GM23338 (cell line): Measurements from ENCODE around the gene GAPDH.

Experiments used
- CREB1 ChIP-seq: fragments of 250-450 bp; sonication (Bioruptor Pico); IDR thresholded peaks from 2 replicates; pipeline ENCODE4 v1.5.0; 2020; ENCODE audit warnings: low read depth, mild to moderate bottlenecking, moderate library complexity
- EZH2 ChIP-seq: fragments of 200-600 bp; sonication (generic); IDR thresholded peaks from one replicate; pipeline ENCODE4 v1.8.0; 2017; ENCODE audit warnings: antibody characterized with exemption, mild to moderate bottlenecking, low read depth; ENCODE audit not compliant: unreplicated experiment
- EZH2phosphoT487 ChIP-seq: fragments of 200-600 bp; sonication (generic); IDR thresholded peaks from one replicate; pipeline ENCODE4 v1.8.1; 2018; ENCODE audit warnings: antibody characterized with exemption; ENCODE audit not compliant: unreplicated experiment
- JUNB ChIP-seq: IDR thresholded peaks from one replicate; pipeline ENCODE4 v1.6.1; 2016; ENCODE audit warnings: antibody characterized with exemption; ENCODE audit not compliant: unreplicated experiment
- NANOG ChIP-seq: IDR thresholded peaks from 2 replicates; pipeline ENCODE4 v1.6.1; 2016; ENCODE audit warnings: antibody characterized with exemption, borderline replicate concordance
- POLR2AphosphoS5 ChIP-seq: IDR thresholded peaks from 2 replicates; pipeline ENCODE4 v1.6.1; 2016; ENCODE audit warnings: antibody characterized with exemption, low read depth
- STAT1 ChIP-seq: IDR thresholded peaks from one replicate; pipeline ENCODE4 v1.6.1; 2016; ENCODE audit warnings: antibody characterized with exemption; ENCODE audit not compliant: unreplicated experiment
- ZNF114 ChIP-seq: fragments of 250-450 bp; sonication (Bioruptor Pico); IDR thresholded peaks from 2 replicates; pipeline ENCODE4 v1.5.0; 2020; ENCODE audit warnings: mild to moderate bottlenecking, moderate library complexity
- ZNF331 ChIP-seq: fragments of 250-450 bp; sonication (Bioruptor Pico); IDR thresholded peaks from 2 replicates; pipeline ENCODE4 v1.5.0; 2020; ENCODE audit warnings: low read depth, mild to moderate bottlenecking, moderate library complexity
- TF ChIP-seq, protein P1 (sequence below), 2 experiments: fragments of 200-600 bp in 1 of 2; sonication (generic) in 1 of 2; conservative IDR thresholded peaks; 2 replicates each; pipeline versions ENCODE4 v1.5.1 to v1.6.1; 2016 to 2017; ENCODE audit warnings: antibody characterized with exemption in 2 of 2, low read depth in 2 of 2, mild to moderate bottlenecking in 2 of 2, moderate library complexity in 1 of 2
- TF ChIP-seq, protein P2 (sequence below): IDR thresholded peaks from one replicate; pipeline ENCODE4 v1.6.1; 2018; ENCODE audit warnings: antibody characterized with exemption; ENCODE audit not compliant: unreplicated experiment
- TF ChIP-seq, protein P3 (sequence below): IDR thresholded peaks from 2 replicates; pipeline ENCODE4 v1.6.1; 2016; ENCODE audit warnings: antibody characterized with exemption

DNA sequence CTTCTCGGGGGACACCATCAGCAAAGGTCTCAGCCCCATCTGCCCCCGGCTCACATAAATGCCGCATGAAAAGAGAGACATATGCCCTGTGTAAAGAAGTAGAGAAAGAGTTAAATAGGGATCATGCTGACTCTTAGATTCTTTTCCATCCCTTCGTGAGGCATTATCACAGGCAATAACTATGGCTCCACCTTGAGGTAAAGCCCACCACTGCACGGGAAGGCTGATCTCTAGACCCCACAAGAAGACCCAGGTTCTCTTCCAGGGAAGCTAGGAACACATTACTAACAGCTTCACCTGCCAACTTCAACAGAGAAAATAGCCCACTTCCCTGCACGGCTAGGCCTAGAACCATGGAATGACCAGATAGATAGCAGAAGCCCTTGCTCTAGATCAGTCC is 47.9 kb downstream of the GAPDH start:
- TF ChIP-seq, protein P1, sequence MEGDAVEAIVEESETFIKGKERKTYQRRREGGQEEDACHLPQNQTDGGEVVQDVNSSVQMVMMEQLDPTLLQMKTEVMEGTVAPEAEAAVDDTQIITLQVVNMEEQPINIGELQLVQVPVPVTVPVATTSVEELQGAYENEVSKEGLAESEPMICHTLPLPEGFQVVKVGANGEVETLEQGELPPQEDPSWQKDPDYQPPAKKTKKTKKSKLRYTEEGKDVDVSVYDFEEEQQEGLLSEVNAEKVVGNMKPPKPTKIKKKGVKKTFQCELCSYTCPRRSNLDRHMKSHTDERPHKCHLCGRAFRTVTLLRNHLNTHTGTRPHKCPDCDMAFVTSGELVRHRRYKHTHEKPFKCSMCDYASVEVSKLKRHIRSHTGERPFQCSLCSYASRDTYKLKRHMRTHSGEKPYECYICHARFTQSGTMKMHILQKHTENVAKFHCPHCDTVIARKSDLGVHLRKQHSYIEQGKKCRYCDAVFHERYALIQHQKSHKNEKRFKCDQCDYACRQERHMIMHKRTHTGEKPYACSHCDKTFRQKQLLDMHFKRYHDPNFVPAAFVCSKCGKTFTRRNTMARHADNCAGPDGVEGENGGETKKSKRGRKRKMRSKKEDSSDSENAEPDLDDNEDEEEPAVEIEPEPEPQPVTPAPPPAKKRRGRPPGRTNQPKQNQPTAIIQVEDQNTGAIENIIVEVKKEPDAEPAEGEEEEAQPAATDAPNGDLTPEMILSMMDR (conservative IDR thresholded peaks at IDR 0.05; ENCODE audit: low read depth in 2 of 2), result peak; percentile 40 to 46
- TF ChIP-seq EZH2 (no peak), EZH2phosphoT487 (no peak), POLR2AphosphoS5 (no peak), JUNB (no peak), ZNF114 (CRISPR knock-in tag) (no peak), CREB1 (CRISPR knock-in tag) (no peak), ZNF331 (CRISPR knock-in tag) (no peak), NANOG (no peak), STAT1 (no peak)
- TF ChIP-seq, protein P2, sequence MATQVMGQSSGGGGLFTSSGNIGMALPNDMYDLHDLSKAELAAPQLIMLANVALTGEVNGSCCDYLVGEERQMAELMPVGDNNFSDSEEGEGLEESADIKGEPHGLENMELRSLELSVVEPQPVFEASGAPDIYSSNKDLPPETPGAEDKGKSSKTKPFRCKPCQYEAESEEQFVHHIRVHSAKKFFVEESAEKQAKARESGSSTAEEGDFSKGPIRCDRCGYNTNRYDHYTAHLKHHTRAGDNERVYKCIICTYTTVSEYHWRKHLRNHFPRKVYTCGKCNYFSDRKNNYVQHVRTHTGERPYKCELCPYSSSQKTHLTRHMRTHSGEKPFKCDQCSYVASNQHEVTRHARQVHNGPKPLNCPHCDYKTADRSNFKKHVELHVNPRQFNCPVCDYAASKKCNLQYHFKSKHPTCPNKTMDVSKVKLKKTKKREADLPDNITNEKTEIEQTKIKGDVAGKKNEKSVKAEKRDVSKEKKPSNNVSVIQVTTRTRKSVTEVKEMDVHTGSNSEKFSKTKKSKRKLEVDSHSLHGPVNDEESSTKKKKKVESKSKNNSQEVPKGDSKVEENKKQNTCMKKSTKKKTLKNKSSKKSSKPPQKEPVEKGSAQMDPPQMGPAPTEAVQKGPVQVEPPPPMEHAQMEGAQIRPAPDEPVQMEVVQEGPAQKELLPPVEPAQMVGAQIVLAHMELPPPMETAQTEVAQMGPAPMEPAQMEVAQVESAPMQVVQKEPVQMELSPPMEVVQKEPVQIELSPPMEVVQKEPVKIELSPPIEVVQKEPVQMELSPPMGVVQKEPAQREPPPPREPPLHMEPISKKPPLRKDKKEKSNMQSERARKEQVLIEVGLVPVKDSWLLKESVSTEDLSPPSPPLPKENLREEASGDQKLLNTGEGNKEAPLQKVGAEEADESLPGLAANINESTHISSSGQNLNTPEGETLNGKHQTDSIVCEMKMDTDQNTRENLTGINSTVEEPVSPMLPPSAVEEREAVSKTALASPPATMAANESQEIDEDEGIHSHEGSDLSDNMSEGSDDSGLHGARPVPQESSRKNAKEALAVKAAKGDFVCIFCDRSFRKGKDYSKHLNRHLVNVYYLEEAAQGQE, result no peak
- TF ChIP-seq, protein P3, sequence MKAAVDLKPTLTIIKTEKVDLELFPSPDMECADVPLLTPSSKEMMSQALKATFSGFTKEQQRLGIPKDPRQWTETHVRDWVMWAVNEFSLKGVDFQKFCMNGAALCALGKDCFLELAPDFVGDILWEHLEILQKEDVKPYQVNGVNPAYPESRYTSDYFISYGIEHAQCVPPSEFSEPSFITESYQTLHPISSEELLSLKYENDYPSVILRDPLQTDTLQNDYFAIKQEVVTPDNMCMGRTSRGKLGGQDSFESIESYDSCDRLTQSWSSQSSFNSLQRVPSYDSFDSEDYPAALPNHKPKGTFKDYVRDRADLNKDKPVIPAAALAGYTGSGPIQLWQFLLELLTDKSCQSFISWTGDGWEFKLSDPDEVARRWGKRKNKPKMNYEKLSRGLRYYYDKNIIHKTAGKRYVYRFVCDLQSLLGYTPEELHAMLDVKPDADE, result no peak
